Suprapubic skin (tissue), 3 donors: ENCODE results near the gene TPSAB1.

Experiments used
- POLR2A ChIP-seq, 2 donors: fragments of 450-650 bp; IDR thresholded peaks; one replicate each; pipeline ENCODE4 v1.6.1; 2017; ENCODE audit warnings: antibody characterized with exemption in 2 of 2, mild to moderate bottlenecking in 2 of 2, moderate library complexity in 2 of 2
- TF ChIP-seq, protein P1 (sequence below), 2 donors: fragments of 200-600 bp in 1 of 2; fragments of 450-650 bp in 1 of 2; sonication (generic) in 1 of 2; IDR thresholded peaks; one replicate each; pipeline ENCODE4 v1.5.1; 2016 to 2019; ENCODE audit warnings: antibody characterized with exemption in 2 of 2, mild to moderate bottlenecking in 1 of 2, moderate library complexity in 1 of 2

DNA sequence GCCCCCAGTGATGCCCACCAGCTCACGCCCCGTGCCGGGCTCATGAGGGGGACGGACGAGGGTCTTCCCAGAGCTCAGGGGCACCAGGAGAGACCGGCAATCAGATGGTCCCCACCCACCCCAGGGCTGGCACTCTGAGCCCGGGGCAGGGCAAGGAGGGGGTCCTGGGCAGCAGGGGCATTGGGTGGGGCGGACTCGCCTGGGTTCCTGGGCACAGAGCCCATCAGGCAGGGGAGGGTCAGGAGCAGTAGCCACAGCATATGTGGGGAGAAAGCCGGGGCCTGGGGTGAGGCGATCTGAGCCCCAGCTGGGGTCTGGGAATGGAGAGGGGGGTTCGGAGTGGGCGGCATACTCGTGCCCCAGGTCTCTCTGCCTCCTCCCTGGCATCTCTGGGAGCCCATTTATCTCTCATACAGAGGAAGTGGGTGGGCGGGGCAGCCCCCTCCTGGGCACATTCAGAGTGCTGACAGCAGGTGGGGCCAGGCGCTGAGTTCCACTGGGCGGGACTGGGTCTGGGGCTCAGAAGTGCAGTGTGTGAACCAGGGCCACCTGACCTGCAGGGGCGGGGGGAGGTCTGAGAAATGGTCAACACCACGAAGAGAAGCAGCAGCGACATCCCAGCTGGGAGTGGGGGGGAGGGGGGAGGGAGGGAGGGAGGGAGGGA lies 48.4 kb downstream of the TPSAB1 start:
- no peak for TF ChIP-seq POLR2A (IDR thresholded peaks at IDR 0.05)
- TF ChIP-seq, protein P1, sequence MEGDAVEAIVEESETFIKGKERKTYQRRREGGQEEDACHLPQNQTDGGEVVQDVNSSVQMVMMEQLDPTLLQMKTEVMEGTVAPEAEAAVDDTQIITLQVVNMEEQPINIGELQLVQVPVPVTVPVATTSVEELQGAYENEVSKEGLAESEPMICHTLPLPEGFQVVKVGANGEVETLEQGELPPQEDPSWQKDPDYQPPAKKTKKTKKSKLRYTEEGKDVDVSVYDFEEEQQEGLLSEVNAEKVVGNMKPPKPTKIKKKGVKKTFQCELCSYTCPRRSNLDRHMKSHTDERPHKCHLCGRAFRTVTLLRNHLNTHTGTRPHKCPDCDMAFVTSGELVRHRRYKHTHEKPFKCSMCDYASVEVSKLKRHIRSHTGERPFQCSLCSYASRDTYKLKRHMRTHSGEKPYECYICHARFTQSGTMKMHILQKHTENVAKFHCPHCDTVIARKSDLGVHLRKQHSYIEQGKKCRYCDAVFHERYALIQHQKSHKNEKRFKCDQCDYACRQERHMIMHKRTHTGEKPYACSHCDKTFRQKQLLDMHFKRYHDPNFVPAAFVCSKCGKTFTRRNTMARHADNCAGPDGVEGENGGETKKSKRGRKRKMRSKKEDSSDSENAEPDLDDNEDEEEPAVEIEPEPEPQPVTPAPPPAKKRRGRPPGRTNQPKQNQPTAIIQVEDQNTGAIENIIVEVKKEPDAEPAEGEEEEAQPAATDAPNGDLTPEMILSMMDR (IDR thresholded peaks at IDR 0.05), result no peak
